Measurements from ENCODE around the gene CYTH4.

- TF ChIP-seq POLR2A (IDR thresholded peaks at IDR 0.05; ENCODE audit: control extremely low read depth in 1 of 2, low read depth in 2 of 2, low read length in 2 of 2) (no peak), HDAC6 (IDR thresholded peaks at IDR 0.05; ENCODE audit: low read depth, low read length) (no peak), RAD21 (IDR thresholded peaks at IDR 0.05 in 1 of 2, conservative IDR thresholded peaks at IDR 0.05 in 1 of 2; ENCODE audit: low read depth in 2 of 2, low read length in 2 of 2) (no peak), ATF3 (IDR thresholded peaks at IDR 0.05; ENCODE audit: insufficient read depth, low read depth, low read length) (no peak)
Observed at GRCh38 chr22:37295946-37296345, 13.6 kb downstream of the CYTH4 start.

All from H1 (cell line).